Measurements from ENCODE around the gene DYNC1LI1.
"Not testable (repeated sequence)": the region's sequence is repeated elsewhere in the genome, so short reads cannot be mapped to it uniquely, and the experiment has no call there.

DYNC1LI1 gene

GRCh38 chr3:32578669-32579068, 8.0 kb upstream of the DYNC1LI1 start:
- DNase-seq, result not testable (repeated sequence)

- peak; percentile 43 to 49 for DNase-seq
These were observed 7.2 kb upstream of the DYNC1LI1 start for GRCh38 chr3:32577581-32578556.

GRCh38 chr3:32577174-32577573, 6.5 kb upstream of the DYNC1LI1 start:
- DNase-seq, result no peak

GRCh38 chr3:32575451-32576113, 4.9 kb upstream of the DYNC1LI1 start:
- DNase-seq, result no peak

GRCh38 chr3:32571192-32571485, 481 bp upstream of the DYNC1LI1 start:
- DNase-seq, result no peak

- peak; percentile 70 to 73 for DNase-seq
These were observed 878 bp downstream of the DYNC1LI1 start for GRCh38 chr3:32569540-32570420.

- no peak for DNase-seq
These were observed 1.7 kb downstream of the DYNC1LI1 start for GRCh38 chr3:32568953-32569352.

GRCh38 chr3:32564195-32564594, 6.5 kb downstream of the DYNC1LI1 start:
- DNase-seq, result no peak

GRCh38 chr3:32562640-32563039, 8.0 kb downstream of the DYNC1LI1 start:
- DNase-seq, result no peak

GRCh38 chr3:32557640-32558352, 12.9 kb downstream of the DYNC1LI1 start:
- DNase-seq, result no peak

- DNase-seq, result no peak
These were observed 14.3 kb downstream of the DYNC1LI1 start for GRCh38 chr3:32556332-32556731.

- DNase-seq, result no peak
These were observed 16.7 kb downstream of the DYNC1LI1 start for GRCh38 chr3:32553973-32554372.

GRCh38 chr3:32553459-32553858, 17.2 kb downstream of the DYNC1LI1 start:
- no peak for DNase-seq

GRCh38 chr3:32552013-32552412, 18.6 kb downstream of the DYNC1LI1 start:
- no peak for DNase-seq

GRCh38 chr3:32551496-32551895, 19.2 kb downstream of the DYNC1LI1 start:
- no peak for DNase-seq

GRCh38 chr3:32551087-32551486, 19.6 kb downstream of the DYNC1LI1 start:
- no peak for DNase-seq

GRCh38 chr3:32545305-32545704, 25.4 kb downstream of the DYNC1LI1 start:
- no peak for DNase-seq

- DNase-seq, result no peak
These were observed 25.8 kb downstream of the DYNC1LI1 start for GRCh38 chr3:32544894-32545293.

- no peak for DNase-seq
These were observed 27.9 kb downstream of the DYNC1LI1 start for GRCh38 chr3:32542807-32543206.

GRCh38 chr3:32540899-32541298, 29.8 kb downstream of the DYNC1LI1 start:
- DNase-seq, result no peak

- DNase-seq, result no peak
These were observed 38.2 kb downstream of the DYNC1LI1 start for GRCh38 chr3:32532434-32532833.

GRCh38 chr3:32531010-32531647, 39.5 kb downstream of the DYNC1LI1 start:
- DNase-seq, result no peak
